ENCODE data around the gene MAN1A2.

GRCh38 chr1:117389779-117390178 is 22.5 kb downstream of the MAN1A2 start:
- TF ChIP-seq EP300 (IDR thresholded peaks at IDR 0.05; ENCODE audit: low read length), result no peak
- TF ChIP-seq ZNF551 (CRISPR knock-in tag; IDR thresholded peaks at IDR 0.05), result no peak
- no peak for TF ChIP-seq CTCF (IDR thresholded peaks at IDR 0.05 in 2 of 3, conservative IDR thresholded peaks at IDR 0.05 in 1 of 3; ENCODE audit: insufficient read depth in 2 of 3, low read depth in 1 of 3, low read length in 3 of 3)
- TF ChIP-seq ZNF3 (CRISPR knock-in tag; IDR thresholded peaks at IDR 0.05), result no peak
- TF ChIP-seq BRF1 (IDR thresholded peaks at IDR 0.05; ENCODE audit: borderline replicate concordance, extremely low read depth, insufficient read length), result no peak
- TF ChIP-seq TARDBP (IDR thresholded peaks at IDR 0.05), result no peak
- TF ChIP-seq CHD4 (IDR thresholded peaks at IDR 0.05; ENCODE audit: insufficient read depth, insufficient replicate concordance, low read depth, low read length, poor library complexity, severe bottlenecking), result no peak
- no peak for TF ChIP-seq ZBTB11 (CRISPR knock-in tag; IDR thresholded peaks at IDR 0.05)
- no peak for TF ChIP-seq TFAP4 (CRISPR knock-in tag; IDR thresholded peaks at IDR 0.05; ENCODE audit: borderline replicate concordance)
- no peak for TF ChIP-seq MIER1 (IDR thresholded peaks at IDR 0.05; ENCODE audit: low read depth)

All from K562 (cell line).